OCI-LY1 (cell line): ENCODE measurements around the gene TP53AIP1.

Experiments
- CTCF ChIP-seq: fragments of 200-600 bp; sonication (generic), shearing (Covaris generic); IDR thresholded peaks from 2 replicates; pipeline ENCODE4 v1.5.1; 2017; ENCODE audit warnings: mild to moderate bottlenecking, antibody characterized with exemption, low read length, moderate library complexity, mixed read lengths
- EZH2 ChIP-seq: fragments of 200-600 bp; sonication (generic), shearing (Covaris generic); IDR thresholded peaks from 2 replicates; pipeline ENCODE4 v1.8.0; 2017; ENCODE audit warnings: borderline replicate concordance, mixed run types, mild to moderate bottlenecking, antibody characterized with exemption, low read length, moderate library complexity, mixed read lengths

- no peak for TF ChIP-seq CTCF
- TF ChIP-seq EZH2 = no peak
Measured at GRCh38 chr11:128908391-128909246, 34.1 kb downstream of the TP53AIP1 start.
